CD4-positive, alpha-beta T cell treated with Interleukin-4 for 1 hour (primary cell): Measurements from ENCODE around the gene UTS2B.

Experiments used
- DNase-seq, 2 donors: peaks; one replicate each; pipeline ENCODE4 v3.0.0-alpha.2; 2020 to 2022

UTS2B gene

DNA sequence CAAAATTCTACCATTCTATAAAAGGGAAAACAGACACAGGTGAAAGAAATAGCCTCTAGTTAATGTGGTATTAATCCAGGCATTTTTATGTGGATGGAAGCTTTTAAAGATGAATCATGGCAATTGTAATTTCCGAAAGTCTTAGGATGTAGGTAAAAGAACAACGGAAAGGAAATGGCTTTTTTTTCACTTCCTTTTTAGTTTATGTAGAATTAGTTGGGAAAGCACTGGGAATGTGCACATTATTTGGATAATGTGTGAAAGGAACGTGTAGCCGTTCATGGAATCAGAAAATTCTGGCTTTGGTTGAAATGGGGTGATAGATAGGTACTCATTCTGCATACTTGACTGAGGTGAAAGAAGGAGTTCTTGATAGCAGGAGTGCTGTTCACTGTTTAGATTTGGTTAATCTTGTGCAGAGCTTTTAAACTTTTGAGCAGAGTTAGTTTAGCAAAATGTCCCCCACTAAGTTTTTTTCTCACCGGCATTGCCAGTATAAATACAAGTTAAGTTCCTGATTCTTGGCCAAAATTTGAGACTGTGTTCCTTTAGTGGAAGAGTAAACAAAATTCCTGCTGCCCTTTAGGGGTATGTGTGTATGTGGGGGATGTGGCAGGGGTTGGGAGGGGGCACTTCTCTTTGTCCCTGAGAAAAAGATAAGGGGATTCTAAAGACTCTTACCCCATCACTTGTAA, 20.2 kb upstream of the UTS2B start:
- no peak for DNase-seq

DNA sequence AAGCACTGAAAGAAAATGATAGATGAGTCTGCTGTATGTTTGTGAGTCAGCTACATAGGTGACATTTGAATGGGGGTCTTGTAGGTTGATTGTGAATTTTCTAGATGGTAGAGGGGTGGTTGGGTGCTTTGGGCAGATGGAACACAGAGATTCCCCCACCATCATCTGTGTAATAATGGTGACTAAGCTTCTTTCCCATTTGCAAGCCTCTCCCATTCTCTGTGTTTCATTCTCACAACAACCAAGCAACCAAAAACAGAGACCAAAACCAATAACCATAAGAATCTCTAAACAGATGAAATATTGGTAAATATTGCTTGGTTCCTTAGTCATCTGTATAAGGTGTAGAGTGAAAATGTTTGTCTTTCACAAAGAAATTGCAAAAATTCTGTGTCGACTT, 17.8 kb upstream of the UTS2B start:
- no peak for DNase-seq

DNA sequence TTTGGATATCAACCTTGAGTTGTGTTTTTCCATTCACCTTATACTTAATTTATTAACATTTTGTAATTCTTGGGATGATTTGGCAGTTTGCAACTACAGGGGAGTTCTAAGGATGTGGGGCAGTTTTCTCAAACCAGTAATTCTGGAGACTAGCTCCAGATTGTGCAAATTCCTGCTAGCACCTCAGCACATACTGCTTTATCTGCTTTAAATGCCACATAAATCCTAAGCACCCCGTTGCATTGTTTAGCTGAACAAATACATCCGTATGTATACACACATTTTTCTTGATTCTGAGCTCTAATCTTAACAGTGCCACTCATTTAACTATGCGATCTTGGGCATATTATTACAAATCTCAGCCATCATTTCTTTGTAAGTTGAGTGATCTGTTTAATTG, 16.9 kb upstream of the UTS2B start:
- DNase-seq = no peak

DNA sequence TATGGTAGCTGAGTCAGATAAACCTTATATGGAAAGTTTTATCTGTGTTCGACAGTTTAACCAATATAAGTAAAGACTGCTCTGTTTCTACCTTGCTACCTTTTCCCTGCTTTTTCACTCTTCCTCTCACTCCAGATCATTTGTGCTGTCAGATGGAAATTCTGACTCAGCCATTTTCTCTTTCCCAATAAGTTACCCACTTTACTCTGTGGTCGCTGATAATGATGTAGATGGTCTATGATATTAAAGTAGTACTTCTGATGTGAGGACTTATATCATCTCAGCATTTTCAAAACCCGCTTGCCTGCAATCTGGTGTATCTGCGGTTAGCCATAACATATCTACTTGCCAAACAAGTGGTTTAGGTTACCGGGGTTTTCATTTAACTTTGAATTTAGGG, 15.0 kb upstream of the UTS2B start:
- DNase-seq = no peak

DNA sequence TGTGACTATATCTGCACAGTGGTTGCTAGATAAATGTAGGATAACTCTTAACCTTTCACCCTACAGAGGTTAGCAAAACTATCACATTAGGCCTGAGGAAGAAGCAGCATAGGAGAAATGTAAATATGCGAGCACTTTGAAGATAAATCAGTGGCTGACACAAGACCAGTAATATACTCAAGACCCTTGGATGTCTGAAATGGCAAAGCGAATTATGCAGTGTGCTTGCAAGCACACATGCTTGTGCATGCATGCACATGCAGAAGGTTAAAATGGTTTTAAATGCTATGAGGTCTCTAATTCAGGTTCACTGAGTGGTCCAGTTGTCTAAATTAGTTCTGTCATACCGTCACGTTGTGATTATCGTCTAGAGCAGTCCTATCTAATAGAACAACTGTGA, 13.6 kb upstream of the UTS2B start:
- DNase-seq = no peak

DNA sequence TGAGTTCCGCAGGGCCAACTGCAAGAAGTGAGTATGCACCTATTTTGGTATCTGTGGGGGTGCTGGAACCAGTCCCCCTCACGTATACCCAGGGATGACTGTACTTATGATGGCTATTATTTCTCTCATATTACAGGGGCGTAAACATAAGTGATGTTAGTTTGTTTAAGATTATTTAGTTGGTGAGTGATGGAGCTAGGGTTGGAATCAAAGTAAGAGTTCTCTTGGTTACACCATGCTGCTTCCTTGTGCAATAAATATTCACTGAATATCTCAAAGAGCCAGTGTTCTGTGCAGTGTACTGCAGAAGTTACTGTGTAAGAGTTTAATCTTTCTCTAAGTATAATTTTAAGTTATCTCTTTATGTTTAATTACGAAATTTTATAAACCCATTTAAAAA, 12.8 kb upstream of the UTS2B start:
- DNase-seq = no peak

DNA sequence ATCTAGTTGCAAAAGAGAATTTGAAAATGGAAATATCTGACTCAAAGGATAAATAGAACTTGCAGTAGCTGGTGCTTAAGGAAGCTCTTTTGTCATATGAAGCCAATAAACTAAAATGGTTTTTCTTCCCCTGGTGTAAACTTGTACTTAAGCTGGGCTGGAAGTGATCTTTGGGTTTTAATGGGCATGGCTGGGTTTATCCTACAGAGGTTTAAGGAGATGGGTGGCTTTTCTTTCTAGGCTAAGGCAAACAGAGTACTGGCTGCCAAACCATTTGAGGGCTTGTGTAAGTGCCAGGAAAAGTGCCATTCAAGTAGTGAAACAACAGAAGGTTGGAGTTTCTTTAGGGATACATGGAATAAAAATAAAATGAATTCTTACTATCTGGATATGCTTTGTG, 12.1 kb upstream of the UTS2B start:
- DNase-seq = no peak

DNA sequence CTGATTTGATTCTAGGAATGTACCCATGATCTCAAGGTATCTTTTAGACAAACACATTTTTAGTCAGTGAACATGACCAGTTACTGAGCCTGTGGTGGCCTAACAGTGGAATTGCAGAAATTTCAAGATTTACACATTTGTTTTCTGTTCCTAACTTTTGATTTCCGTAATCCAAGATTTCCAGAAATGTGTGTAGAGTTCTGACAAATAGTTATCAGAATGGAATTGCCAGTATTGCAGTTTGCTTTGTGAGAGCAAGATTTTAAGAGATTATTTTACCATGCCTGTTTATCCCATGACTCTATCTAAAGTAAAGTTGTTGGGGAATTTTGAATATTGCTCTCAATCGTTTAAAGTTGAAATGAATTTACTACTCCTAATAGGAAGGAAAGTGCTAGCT, 11.7 kb upstream of the UTS2B start:
- no peak for DNase-seq

DNA sequence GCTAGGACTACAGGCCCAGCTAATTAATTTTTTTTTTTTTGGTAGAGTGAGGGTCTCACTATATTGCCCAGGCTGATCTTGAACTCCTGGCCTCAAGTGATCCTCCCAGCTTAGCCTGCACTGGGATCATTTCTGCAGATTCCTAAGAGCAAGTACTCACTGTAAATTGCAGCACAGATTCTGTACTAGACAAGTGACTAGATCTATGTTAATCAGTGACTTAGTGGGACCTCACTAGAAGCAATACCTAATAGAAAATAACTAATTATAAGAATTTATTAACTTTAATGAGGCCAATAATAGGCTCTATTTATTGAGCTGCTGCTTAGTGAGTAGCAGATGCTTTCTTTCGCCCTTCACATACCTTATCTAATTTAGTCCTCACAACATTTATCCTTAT, 10.6 kb upstream of the UTS2B start:
- DNase-seq = no peak

DNA sequence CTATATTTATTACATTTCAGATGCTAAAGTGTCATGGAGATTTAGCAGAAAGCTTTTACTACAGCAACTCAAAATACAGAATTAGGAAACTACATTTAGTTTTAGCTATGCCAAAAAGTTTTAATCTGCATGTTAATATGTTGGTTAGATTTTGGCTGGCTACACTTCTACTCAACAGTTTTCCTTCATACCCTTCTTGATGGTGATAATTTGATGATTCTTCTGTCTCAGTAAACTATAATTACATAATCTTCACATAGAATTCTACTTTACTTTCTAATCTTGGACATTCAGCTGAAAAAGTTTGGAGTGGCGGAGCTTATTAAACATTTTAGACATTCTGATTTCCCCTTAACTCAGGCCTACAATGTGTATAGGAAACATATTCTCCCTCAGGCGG, 10.0 kb upstream of the UTS2B start:
- no peak for DNase-seq

DNA sequence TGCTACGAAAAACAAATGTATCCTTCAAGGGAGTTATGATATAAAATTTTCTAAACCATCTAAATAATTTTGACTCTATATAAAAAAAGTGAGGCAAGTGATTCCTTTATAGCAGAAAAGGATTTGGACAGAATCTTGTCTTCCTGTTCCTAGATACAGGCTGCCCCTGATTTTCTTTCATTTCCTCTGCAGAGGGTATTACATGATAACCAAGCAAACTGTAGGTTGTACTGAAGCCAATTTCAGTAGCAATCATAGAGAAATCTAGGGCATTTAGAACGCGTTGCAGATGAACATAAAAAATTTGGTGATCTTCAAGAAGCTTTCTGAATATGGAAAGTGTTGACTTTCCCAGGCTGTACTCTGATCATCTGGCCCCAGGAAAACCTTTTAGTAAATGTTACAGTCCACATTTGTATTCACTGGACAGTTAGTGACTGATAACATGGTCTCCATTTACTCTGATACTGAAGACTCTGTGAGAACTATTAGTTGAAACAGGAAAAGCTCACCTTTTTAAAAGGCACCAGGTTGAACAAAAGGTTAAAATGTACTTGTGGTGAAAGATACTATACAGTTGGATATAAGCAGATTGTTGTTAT, 9.1 kb upstream of the UTS2B start:
- no peak for DNase-seq

DNA sequence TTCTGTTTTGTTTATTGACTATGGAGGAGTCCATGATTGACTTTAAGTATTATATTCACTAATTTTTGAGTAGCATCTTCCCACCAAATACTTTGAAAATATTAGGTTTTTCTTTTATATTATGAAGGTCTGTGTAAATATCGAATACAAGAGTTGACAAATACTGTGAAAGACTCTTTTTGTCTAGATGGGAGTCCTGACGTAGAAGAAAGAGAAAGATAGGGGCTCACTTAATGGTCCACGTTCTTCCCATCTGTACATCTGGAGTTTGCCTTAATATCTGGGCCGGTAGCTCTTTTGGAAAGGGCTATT, 7.8 kb upstream of the UTS2B start:
- no peak for DNase-seq

DNA sequence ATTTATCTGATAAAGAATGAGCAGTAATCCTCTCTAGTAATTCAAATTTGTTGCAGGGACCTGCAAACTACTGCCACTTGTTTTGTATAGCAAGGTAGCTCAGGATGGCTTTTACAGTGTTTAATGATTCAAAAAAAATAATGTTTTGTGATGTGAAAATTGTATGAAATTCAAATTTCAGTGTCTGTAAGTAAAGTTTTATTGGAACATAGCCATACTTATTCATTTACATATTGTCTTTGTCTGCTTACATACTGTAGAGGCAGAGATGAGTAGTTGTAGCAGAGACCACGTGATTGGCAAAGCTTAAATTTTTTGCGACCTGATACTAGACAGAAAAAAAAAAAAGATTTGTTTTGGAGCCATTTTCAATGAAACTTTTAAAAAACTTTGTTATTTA, 6.5 kb upstream of the UTS2B start:
- DNase-seq = no peak

DNA sequence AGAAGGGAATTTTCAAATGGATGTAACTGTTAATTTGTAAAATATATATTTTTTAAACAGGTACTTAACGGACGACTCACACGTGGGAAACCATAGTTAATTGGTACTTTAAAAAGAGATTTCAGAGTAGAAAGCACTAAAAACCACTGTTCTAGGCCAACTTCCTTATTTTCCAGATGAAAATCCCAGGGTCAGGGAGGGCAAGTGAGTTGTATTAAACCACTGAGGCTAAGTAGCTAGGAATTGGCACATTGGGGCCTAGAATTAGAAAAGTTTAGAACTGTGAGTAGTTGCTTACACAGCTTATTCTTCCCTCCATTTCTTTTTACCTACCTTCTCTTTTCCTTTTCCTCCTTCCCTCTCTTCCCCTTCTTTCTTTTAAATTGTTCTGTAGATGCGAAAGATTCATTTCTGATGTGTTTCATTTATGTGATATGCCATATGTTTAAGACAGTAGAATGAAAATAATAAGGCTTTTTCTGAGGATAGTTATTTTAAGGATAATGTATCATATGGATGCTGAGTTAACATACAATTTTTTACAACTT, 4.1 kb upstream of the UTS2B start:
- no peak for DNase-seq

DNA sequence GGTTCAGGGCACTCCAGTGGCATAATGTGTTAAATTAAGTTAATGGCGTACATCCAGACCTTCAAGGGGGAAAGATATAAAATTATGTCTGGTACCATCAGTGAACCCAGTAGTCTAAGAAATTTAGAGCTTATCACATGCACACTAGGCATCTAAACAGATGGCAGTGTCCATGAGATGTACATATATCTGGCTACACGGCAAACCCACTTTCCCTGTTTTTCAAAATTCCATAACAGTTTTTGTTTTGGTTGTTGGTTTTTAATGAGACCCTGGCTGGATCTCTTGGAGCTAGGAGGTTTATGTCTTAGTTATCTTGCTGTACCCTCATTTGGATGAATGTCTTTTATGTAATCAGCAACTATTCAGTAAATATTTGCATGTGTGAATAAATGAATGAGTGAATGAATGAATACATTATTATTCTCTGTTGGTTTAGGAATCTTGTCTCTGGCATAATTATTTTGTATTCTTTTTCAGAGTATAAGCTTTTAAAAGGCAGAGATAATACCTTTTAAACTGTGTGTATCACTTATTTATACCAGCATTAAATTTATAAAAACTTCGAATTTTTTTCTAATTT, 3.1 kb upstream of the UTS2B start:
- no peak for DNase-seq

DNA sequence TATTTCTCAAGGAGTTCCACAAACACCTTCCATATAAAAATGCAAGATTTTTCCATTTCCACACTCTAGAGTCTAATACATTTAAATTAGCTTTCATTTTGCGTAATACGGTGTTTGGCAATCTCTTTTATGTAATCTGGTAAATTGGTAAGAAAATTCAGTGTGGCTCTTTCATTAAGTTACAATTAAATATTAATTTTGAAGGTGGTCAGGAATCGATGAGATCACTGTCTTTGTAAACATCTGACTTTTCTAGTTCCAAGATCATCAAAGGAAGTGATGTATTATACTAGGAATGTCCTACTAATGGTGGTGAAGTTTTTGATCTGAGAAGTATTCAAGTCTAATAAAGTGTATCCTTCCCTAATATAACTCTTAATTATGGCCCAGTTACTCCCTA, 1.1 kb upstream of the UTS2B start:
- DNase-seq = no peak

DNA sequence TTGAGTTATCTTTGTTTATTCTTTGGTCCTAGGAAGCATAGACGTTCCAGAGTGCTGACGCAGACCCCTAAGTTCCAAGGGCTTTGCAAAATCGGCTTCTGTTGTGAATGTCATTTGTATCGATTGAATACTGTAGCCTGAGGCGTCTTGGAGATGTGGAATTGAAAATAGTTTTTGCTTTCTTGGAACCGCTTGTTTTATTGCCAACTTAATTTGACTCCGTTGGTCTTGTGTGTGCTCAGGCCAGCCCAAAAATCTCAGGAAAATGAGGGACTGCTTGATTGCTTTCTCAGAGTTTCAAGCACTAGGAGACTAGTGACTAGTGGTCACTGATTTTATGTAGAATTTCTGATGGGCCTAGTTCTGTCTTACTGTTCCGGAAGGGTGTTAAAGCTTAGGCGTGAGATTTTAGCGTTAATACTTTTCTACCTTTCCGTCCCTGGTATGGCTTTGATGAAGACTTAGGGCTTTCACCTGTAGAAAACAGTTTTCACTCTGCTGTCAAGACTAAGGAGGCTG, 263 bp upstream of the UTS2B start:
- no peak for DNase-seq

DNA sequence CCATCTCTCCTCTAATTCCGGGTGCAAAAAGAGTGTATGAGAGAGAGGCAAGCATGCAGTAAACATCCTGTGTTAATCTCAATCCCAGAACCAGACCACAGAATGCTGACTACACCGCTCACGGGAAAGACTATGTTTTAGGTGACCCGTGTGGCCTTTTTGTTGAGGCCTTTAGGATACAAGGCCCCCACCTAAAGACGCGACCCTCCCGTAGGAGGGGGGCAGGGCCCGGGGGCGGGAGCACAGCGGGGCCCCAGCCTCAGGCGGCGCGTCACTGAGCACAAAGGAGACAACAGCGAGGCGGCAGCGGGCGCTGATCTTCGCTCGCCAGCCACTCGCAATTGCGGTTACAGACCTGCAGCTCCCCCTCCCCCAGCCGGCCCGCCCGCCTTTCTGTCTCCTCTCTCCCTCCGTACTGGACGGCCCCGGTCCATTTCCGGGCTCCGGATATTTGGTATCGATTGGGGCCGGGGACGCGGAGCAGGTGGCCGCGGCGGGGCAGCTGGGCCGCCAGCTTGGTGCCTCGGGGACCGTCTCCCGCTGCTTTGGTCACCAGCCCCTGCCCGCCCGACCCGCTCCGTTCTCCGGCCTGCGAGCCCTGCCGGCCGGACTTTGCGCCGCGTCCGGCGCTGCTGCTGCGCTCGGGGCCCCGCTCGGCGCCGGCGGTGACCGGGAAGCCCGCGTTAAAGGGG, 1.2 kb downstream of the UTS2B start, which contains the start of gene CCDC50:
CCDC50 (plus strand) TSS at position 433 of the 692 bp plus-strand sequence. CDS start 281 bp downstream, outside the sequence.
- DNase-seq = peak; percentile 63 to 73

DNA sequence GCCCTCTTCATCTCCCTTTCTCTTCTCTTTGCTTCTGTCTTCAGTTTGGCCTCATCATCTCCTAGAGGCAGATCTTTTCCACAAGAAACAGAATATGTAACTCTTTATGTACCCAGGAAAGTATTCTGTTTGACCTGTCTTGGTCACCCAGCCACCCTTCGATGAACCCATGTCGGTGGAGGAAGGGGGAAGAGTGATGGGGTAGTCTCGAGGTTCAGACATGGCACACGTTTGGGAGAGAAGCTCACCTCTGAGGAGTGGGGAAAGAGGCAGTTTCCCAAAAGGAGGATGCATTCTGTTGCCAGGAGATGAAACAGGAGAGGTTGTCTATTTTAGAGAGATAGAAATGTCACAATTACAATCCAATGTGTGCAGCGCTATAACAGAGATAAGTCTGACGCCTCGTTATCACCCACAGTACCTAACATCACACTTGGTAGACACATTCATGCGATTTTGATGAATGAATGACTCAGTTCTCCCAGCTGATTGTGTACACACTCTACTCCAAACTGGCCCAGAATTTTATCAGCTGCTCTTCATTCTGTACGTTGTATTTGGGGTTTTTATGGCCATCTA, 1.9 kb downstream of the UTS2B start:
- DNase-seq = no peak

DNA sequence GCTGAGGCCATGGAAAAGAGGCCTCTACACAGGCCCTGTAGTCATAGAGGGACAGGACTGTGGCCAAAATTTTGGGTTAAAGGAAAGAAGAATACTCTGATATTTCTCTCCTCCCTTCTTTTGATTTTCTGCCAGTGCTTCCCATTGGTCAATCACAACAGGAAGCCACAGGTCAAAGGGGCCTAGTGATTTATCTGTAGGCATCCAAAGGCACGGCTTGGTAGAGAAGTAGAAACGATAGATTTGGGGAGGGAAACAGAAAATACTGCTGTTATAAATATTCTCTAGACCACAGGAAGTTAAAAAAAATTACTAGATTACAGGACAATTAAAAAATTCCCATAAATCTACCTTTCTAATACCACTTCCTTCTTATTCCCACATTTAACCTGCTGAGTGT, 2.8 kb downstream of the UTS2B start:
- no peak for DNase-seq

DNA sequence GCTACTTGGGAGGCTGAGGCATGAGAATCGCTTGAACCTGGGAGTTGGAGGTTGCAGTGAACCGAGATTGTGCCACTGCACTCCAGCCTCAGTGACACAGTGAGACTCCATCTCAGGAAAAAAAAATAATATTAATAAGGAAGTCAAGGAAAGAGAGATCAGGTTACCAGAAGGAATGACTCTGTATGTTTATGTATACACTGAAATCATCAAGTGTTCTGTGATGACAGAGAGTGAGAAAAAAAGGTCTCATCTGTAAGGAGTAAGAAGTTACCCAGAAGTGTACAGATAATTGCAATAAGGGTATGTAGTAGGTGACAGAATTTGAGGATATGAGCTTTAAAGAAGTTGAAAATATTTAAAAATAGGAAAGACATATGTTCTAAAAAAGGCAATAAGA, 5.4 kb downstream of the UTS2B start:
- DNase-seq = no peak

DNA sequence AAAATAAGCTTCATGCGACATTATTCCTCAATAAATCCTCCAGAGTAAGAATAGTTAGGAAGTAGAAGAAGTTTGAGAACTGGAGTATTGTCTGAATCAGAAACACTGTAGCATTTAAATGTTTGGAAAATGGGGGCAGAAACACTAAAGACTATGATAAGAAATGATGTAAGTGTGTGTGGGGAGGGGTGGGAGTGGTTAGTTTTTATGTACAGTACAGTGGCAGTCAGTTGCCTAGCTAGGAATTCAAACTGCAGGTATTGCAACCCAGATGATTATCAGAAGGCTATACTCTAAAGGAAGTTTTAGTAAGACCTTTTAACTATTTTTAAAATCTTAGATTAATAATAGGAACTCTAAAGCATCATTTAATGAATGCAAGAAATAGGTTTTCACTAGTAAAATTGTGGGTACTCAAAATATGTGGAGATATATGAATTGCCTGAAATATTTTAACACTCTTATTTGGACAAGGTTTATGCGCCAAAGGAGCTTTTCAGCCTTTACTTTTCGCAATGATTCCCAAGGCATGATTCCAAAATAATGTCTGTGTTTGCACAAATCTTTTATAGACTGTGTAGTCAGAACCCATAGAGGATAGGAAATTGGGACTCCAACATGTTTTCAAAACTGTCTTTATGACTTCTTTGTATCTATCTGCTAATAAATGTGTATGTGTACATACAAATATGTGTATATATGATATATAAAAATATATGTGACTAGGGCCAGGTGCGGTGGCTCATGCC, 9.1 kb downstream of the UTS2B start:
- no peak for DNase-seq

DNA sequence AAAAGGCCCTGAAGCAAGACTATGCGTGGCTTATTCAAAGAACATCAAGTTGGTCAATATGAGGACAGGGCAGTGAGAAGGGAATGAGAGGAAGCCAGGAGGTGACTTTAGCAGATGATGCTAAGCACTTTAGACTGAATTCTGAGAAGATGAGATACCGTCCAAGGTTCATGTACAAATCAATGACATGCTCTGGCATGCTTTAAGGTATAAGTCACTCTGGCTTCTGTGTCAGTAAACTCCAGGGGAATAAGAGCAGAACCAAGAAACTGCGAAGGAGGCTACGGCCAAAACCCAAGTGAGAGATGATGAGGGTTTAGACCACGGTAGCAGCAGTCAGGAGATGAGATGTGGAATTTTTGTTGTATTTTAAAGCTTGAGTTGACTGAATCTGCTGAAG, 10.0 kb downstream of the UTS2B start:
- no peak for DNase-seq
